DMS153 treated with DMSO at 0.1 percent for 48 hours (cell line): ENCODE results near the gene INPP5A.
"Not testable (repeated sequence)": the region's sequence is repeated elsewhere in the genome, so short reads cannot be mapped to it uniquely, and the experiment has no call there.

Experiments
- DNase-seq: peaks from one replicate; lab custom pipeline; 2025; ENCODE audit not compliant: unreplicated experiment; lab: John Stamatoyannopoulos, UW

INPP5A gene

DNA sequence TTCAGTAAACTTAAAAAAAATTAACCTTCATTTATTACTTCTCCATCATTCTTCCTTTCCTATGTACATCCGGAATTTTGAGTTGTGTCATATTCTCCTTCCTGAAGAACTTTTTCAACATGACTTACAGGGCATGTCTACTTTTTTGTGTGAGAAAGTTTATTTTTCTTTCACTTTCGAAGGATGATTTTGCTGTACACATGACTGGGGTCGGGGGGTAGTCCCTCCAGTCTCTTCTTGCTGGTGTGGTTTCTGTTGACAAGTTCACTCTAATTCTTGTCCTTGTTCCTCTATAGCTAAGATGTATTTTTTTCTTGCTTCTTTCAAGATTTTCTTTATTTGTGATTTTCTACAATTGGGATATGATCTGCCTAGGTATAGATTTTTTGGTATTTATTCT lies 55.8 kb downstream of the INPP5A start:
- DNase-seq: no peak

GRCh38 chr10:132593900-132594876 lies 56.6 kb downstream of the INPP5A start:
- DNase-seq: no peak

DNA sequence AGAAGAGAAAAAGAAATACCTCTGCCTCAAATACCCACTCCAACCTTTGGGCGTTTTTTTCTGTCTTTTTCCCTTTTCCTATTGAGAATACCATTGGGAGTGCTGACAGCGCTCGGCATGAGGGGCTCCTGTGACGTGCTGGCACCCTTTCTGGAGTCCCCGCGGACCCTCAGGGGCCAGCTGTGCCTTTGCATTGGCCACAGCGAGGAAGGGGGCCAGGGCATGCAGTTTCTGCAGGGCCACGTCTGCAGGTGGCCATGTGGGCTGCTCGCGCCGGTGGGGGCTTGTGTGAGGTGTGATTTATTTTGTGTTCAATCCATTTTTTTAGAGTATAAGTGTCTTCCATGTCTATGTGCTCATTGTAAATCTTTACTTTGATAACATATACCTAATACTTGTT lies 57.4 kb downstream of the INPP5A start:
- no peak for DNase-seq

DNA sequence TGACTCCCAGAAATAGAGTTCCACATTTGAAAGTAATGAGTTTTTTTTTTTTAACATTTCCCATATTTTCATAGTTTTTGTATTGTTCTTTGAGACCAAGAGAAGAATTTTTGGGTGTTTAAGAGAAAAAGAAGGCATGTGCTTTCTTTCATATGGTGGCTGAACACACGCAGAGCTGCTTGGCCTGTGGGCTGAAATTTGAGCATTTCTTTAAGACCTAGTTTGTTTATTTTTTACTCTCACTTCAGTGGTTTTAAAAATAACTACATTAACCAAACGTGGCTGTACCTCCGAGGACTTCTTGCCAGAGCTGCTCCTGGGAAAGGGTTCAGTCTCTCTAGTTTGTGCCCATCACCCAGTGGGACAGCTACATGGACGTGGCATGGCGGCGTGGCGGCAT lies 58.3 kb downstream of the INPP5A start:
- no peak for DNase-seq

DNA sequence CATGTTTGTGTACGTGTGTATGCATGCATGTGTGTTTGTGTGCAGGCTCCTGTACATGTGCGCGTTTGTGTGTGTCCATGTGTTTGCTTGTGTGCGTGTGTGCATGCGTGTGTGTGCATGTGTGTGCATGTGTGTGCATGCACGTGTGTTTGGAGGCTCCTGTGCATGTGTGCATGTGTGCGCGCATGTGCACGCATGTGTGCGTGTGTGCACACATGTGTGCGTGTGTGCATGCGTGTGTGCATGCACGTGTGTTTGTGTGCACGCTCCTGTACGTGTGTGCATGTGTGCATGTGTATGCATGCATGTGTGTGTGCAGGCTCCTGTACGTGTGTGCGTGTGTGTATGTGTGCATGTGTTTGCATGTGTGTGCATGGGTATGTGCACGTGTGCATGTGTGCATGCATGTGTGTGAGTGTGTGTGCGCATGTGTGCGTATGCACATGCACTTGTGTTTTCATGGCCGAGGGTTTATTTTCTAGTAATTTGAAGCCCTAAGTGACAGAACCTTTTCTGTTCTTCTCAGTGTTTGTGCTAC lies 59.2 kb downstream of the INPP5A start:
- DNase-seq: no peak

- DNase-seq: no peak
Observed at GRCh38 chr10:132597654-132598053, 60.1 kb downstream of the INPP5A start.

DNA sequence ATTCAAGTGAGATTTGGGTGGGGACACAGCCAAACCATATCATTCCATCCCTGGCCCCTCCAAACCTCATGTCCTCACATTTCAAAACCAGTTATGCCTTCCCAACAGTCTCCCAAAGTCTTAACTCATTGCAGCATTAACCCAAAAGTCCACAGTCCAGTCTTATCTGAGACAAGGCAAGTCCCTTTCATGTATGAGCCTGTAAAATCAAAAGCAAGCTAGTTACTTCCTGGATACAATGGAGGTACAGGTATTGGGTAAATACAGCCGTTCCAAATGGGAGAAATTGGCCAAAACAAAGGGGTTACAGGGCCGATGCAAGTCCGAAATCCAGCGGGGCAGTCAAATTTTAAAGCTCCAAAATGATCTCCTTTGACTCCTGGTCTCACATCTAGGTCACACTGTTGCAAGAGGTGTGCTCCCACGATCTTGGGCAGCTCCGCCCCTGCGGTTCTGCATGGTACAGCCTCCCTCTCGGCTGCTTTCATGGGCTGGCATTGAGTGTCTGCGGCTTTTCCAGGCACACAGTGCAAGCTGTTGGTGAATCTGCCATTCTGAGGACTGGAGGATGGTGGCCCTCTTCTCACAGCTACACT lies 61.5 kb downstream of the INPP5A start:
- not testable (repeated sequence) for DNase-seq

DNA sequence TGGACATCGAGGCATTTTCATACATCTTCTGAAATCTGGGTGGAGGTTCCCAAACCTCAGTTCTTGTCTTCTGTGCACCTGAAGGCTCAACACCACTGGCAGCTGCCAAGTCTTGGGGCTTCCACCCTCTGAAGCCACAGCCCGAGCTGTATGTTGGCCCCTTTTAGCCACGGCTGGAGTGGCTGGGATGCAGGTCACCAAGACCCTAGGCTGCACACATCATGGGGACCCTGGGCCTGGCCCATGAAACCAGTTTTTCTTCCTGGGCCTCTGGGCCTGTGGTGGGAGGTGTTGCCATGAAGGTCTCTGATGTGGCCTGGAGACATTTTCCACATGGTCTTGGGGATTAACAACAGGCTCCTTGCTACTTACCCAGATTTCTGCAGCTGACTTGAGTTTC lies 62.1 kb downstream of the INPP5A start:
- DNase-seq: no peak

- no peak for DNase-seq
Observed at GRCh38 chr10:132600416-132600815, 62.8 kb downstream of the INPP5A start.

GRCh38 chr10:132601567-132601966 lies 64.0 kb downstream of the INPP5A start:
- no peak for DNase-seq

DNA sequence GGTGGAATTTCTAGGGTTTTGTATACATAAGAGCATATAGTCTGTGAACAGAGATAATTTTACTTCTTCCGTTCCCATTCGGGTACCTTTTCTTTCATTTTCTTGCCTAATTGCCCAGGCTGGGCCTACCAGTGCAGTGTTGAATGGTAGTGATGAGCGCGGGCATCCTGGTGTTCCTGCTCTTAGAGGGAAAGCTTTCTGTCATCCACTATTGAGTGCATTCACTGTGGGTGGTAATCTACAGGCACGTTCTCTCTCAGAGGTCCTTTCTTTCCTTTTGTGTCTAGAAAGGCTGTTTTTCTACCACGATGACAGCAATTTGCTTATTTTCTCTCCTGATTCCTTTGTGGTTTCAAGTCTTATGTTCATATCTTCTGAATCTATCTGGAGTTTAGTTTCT lies 65.0 kb downstream of the INPP5A start:
- no peak for DNase-seq

DNA sequence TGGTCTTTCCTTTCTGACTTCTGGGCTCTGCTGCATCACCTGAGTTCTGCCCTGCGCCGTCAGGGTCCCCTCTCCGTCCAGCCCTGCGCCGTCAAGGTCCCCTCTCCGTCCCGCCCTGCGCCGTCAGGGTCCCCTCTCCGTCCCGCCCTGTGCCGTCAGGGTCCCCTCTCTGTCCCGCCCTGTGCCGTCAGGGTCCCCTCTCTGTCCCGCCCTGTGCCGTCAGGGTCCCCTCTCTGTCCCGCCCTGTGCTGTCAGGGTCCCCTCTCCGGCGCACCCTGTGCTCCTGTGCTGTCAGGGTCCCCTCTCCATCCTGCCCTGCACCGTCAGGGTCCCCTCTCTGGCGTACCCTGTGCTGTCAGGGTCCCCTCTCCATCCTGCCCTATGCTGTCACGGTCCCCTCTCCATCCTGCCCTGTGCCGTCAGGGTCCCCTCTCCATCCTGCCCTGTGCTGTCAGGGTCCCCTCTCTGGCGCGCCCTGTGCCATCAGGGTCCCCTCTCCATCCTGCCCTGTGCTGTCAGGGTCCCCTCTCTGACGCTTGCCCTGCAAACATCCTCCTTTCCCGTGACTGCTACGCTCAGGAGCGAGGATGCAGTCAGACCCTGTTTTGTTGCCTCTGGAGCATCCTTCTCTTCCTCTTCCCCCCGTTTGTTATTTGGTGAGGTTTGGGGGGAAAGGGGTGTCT lies 66.4 kb downstream of the INPP5A start:
- no peak for DNase-seq

DNA sequence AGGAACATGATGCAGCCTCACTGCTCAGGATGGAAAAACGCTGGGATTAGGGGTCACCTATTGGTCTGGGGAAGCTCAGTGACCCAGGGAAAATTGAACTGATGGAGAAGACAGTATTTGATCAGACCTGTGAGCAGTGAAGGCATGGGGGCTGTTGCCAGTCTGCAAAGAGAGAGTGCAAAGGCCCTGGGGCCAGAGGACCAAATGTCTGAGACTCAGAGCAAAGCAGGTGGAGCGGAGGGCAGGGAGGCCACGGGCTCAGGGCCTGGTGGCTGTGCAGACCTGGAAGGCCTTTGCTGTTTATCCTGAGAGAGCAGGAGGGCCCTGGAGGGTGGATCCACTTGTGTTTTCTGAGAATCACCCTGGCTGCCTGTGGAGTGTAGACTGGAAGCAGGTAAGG lies 67.1 kb downstream of the INPP5A start:
- DNase-seq: no peak

DNA sequence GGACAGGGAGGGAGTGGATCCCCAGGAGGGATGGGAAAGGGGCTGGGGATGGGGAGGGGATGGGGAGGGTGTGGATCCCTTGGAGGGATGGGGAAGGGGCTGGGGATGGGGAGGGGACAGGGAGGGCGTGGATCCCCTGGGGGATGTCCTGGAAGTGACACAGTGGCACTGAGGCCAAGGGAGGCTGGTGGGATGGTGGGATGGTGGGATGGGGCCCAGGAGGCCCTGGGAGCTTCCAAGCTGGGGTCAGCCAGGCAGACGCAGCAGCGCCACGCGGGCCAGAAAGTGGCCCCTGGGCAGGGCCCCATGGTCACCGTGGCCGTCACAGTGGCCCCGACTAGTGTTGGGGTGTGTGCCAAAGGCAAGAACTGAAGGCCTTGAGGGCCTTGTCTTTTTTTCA lies 67.8 kb downstream of the INPP5A start:
- no peak for DNase-seq

DNA sequence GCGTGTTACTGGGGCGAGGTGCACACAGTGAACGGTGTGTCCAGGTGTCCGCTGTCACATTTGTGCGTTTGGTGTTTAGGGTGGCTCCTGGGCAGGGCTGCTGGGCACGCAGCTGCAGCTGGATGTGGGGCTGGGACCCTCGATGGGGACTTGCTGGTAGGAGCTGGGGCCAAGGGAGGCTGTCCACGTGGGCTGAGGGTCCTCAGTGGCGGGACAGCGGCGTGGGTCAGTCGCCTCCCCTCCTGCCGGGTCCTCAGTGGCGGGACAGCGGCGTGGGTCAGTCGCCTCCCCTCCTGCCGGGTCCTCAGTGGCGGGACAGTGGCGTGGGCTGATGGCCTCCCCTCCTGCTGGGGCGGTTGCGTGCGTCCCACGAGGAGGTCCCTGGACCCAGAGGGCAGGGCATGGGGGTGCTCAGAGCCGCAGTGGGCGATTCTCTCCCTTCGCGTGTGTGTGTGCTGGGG lies 68.5 kb downstream of the INPP5A start:
- no peak for DNase-seq

- no peak for DNase-seq
Observed at GRCh38 chr10:132606536-132607316, 69.1 kb downstream of the INPP5A start.

- DNase-seq: no peak
Observed at GRCh38 chr10:132607491-132607890, 69.9 kb downstream of the INPP5A start.

- DNase-seq: no peak
Observed at GRCh38 chr10:132607961-132608495, 70.4 kb downstream of the INPP5A start.

DNA sequence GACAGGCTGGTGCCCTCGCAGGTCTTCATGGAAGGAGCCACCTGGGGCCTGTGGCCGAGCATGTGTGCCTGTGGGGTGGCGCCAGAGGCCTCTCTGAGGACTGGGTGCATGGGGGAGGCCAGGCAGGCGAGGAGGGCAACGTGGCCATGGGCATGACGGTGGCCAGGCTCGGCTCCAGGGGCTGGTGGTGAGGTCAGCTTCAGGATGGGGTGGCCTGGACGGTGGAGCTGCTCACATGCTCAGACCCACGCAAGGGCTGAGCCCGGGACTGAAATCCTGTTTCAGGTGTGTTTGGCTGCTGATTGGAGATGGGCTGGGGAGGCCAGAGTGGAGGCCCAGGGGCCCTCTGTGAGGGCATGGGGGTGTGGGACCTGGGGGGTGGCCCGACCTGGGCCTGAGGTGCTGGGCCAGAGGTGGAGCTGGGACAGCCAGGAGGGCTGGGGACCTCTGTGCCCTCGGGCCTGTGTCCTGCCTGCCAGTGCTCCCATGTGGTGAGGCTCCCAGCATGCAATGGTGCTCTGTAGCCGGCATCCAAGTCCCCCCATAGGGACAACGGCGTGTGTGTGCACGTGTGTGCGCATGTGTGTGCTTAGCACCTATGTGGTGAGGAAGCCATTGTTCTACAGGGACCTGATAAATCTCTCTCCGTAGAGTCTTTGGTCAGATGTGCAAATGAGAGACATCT lies 71.1 kb downstream of the INPP5A start:
- DNase-seq: no peak

DNA sequence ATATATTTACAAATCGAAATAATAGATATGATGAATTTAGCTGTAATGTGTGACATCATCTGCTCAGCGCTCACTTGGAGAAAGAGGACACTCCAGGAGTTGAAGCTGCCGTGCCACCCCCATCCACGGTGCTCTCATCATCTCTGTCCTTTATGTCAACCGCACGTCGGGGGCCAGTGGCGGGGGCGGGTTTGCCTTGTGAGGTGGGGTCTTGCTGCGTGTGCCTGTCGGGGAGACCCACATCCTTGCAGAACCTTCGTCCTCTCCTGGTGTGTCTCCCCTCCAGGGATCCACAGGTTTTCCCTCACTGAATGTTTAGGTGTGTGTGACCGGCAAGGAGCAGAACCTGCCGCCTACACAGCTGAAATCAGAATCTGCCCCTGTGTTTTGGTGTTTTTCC lies 71.6 kb downstream of the INPP5A start:
- DNase-seq: no peak
